ENCODE results near the gene TP73.

Gene TP73

GRCh38 chr1:3669421-3669821 lies 17.1 kb downstream of the TP73 start:
- CTCF ChIA-PET, result interaction anchor here (1.0 kb wide), 1 partner anchor 13 kb away, joined by 3 read pairs; no protein-coding TSS in a partner anchor
- DNase-seq (ENCODE audit: extremely low spot score), result no peak
- POLR2A ChIA-PET, result no interaction called here
- no peak for TF ChIP-seq CTCF (IDR thresholded peaks at IDR 0.05; ENCODE audit: control extremely low read depth, extremely low read depth, low read depth, missing control alignments)

DNA sequence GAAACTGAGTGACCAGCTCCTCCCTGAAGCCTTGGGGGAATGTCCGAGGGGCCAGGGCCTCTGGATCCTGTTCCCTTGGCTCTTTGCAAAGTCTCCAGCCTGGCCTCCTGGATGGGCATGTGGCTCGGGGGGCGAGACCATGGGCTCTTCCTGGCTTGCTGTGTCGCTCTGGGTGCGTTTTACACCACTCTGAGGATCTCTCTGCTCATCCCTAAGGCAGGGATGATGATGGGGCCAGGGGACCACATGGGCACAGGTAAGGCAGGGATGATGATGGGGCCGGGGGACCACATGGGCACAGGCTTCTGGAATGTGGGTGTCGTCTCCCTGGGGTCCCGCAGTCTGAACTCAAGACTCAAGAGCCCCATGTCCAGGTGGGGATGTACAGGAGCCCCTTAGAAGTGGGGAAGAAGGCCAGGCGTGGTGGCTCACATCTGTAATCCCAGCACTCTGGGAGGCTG lies 17.7 kb downstream of the TP73 start:
- no peak for TF ChIP-seq CTCF (IDR thresholded peaks at IDR 0.05; ENCODE audit: control extremely low read depth, extremely low read depth, low read depth, missing control alignments)
- no peak for DNase-seq (ENCODE audit: extremely low spot score)
- ChIA-PET POLR2A (no interaction called here), CTCF (interaction anchor here (1.0 to 1.7 kb wide), 2 partner anchors 14 kb away, joined by 3 read pairs; no protein-coding TSS in a partner anchor)

DNA sequence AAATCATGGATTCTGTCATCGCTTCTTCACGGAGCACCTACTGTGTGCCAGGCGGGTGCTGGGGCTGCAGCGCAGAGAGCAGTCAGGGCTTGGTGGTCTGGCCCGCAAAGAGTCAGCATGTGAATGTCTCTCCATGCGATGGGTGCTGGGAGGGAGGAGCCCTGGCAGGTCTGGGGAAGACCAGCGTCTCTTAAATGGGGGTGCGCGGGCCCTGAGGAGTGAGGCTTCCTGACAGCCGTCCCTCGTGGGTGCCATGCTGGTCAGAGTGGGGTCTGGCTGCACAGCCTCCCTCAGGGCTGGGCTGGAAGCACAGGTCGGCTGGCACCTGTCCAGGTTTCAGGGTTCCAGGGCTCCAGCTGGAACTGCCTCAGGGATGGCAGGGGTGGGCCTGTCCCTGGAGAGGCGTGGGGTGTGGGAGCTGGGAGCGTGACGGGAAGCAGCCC lies 18.5 kb downstream of the TP73 start:
- ChIA-PET POLR2A (interaction anchor here (1.0 kb wide), 1 partner anchor 15 kb away, joined by 3 read pairs; no protein-coding TSS in a partner anchor), CTCF (interaction anchor here (1.2 to 4.0 kb wide), 4 partner anchors 13 to 54 kb away, joined by 3 to 17 read pairs (median 3); partner anchors contain the start of gene TP73)
- no peak for DNase-seq (ENCODE audit: extremely low spot score)
- TF ChIP-seq CTCF (IDR thresholded peaks at IDR 0.05; ENCODE audit: control extremely low read depth, extremely low read depth, low read depth, missing control alignments), result no peak

DNA sequence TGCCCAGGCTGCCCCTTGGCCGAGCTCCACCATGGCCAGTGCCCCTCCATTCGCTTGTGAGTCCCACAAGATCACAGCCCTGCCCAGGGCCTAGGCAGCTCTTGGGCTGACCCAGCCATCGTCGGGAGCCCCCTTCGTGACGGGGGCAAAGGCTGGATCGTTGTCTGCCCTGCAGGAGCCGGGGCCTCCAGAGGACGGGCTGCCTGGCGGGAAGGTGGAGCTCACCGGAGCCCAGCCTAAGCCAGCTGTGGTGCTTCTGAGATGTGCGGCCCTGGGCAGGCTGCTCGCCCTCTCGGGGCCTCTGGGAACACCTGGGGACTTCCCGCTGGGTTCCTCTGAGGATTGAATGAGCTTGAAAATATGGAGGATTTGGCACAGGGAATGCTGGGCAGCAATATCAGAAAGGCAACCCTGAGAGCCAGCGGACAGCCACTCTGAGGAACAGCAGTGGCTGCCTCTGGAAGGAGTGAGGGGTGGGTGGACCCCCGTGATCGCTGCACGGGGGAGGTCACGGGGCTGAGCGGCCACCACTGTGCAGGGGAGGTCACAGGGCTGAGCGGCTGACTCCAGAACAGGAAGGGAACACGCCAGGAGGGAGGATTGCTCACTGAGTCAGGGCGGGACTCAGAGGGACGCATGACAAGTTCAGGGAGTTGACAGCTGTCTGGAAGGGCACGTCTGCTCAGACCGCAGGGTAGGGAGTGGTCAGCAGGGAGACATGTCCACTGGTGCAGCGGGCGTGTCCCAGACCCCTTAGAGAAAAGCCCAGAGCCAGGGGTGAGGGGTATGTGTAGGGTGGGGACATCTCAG lies 19.3 kb downstream of the TP73 start:
- no peak for TF ChIP-seq CTCF (IDR thresholded peaks at IDR 0.05; ENCODE audit: control extremely low read depth, extremely low read depth, low read depth, missing control alignments)
- DNase-seq (ENCODE audit: extremely low spot score), result no peak
- ChIA-PET CTCF (interaction anchor here (1.2 to 4.0 kb wide), 4 partner anchors 12 to 53 kb away, joined by 3 to 17 read pairs (median 3); partner anchors contain the start of gene TP73), POLR2A (interaction anchor here (1.0 kb wide), 1 partner anchor 16 kb away, joined by 3 read pairs; no protein-coding TSS in a partner anchor)

- DNase-seq (ENCODE audit: extremely low spot score), result no peak
- POLR2A ChIA-PET, result no interaction called here
- no peak for TF ChIP-seq CTCF (IDR thresholded peaks at IDR 0.05; ENCODE audit: control extremely low read depth, extremely low read depth, low read depth, missing control alignments)
- CTCF ChIA-PET, result interaction anchor here (0.8 to 4.0 kb wide), 5 partner anchors 9 to 53 kb away, joined by 3 to 17 read pairs (median 3); partner anchors contain the start of gene TP73
Measured at GRCh38 chr1:3672231-3672970, 20.1 kb downstream of the TP73 start.

DNA sequence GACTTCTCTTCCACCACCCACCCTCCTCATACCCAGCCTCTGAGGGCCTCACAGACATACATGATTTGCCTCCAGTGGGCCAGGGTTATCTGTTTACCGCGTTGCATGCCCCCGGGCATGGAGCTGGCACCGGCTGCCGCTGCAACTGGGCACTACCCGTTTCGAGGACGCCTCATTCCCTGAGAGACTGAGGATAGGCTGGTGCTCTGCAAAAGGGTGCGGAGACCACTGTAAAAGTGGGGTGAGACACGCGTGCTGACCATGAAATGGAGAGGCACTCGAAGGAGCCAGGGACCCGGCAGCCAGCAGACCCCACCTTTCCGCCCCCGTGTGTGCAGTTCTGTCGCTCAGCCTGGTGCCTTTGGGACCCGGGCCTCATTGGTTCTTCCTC lies 20.6 kb downstream of the TP73 start:
- ChIA-PET POLR2A (no interaction called here), CTCF (interaction anchor here (0.8 to 4.0 kb wide), 5 partner anchors 9 to 54 kb away, joined by 3 to 17 read pairs (median 3); partner anchors contain the start of gene TP73)
- TF ChIP-seq CTCF (IDR thresholded peaks at IDR 0.05; ENCODE audit: control extremely low read depth, extremely low read depth, low read depth, missing control alignments), result no peak
- no peak for DNase-seq (ENCODE audit: extremely low spot score)
